Gastroesophageal sphincter (tissue), 3 donors: ENCODE results near the gene ATP2B2.

ENCODE experiments used
- CTCF ChIP-seq, 4 experiments: fragments of 200-600 bp in 2 of 4; fragments of 450-650 bp in 2 of 4; sonication (generic) in 1 of 4; IDR thresholded peaks; one replicate each; pipeline ENCODE4 v1.5.1; 2017 to 2019; ENCODE audit warnings: antibody characterized with exemption in 4 of 4, mild to moderate bottlenecking in 2 of 4, moderate library complexity in 2 of 4
- POLR2A ChIP-seq, 2 donors: fragments of 450-650 bp; IDR thresholded peaks; one replicate each; pipeline ENCODE4 v1.6.1; 2017; ENCODE audit warnings: antibody characterized with exemption in 2 of 2, mild to moderate bottlenecking in 2 of 2, moderate library complexity in 1 of 2

- TF ChIP-seq CTCF (IDR thresholded peaks at IDR 0.05): no peak
- TF ChIP-seq POLR2A (IDR thresholded peaks at IDR 0.05): no peak
Measured at GRCh38 chr3:10345911-10346310, 159.5 kb downstream of the ATP2B2 start.
